A549 treated with ZK216348 at 1 μM for 4 hours (cell line): ENCODE results near the gene CTAGE15. TPM values are rescaled to one million over a fixed set of nuclear protein-coding genes. Genes with fewer than 3 reads are reported as not detected.

Source experiments
- total RNA-seq: library from RNA; stranded (reverse); fragments of 200-300 nt; extraction: Qiagen RNA extraction; gene quantifications from 5 replicates; pipeline ENCODE4 v1.2.3, GENCODE V29; 2022; ENCODE audit warnings: low read depth

CTAGE15 gene, protein sequence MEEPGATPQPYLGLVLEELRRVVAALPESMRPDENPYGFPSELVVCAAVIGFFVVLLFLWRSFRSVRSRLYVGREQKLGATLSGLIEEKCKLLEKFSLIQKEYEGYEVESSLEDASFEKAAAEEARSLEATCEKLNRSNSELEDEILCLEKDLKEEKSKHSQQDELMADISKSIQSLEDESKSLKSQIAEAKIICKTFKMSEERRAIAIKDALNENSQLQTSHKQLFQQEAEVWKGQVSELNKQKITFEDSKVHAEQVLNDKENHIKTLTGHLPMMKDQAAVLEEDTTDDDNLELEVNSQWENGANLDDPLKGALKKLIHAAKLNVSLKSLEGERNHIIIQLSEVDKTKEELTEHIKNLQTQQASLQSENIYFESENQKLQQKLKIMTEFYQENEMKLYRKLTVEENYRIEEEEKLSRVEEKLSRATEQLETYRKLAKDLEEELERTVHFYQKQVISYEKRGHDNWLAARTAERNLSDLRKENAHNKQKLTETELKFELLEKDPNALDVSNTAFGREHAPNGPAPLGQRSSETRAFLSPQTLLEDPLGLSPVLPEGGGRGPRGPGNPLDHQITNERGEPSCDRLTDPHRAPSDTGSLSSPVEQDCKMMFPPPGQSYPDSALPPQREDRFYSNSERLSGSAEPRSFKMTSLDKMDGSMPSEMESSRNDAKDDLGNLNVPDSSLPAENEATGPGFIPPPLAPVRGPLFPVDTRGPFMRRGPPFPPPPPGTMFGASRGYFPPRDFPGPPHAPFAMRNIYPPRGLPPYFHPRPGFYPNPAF
- not detected in 5 replicates for total RNA-seq

DNA sequence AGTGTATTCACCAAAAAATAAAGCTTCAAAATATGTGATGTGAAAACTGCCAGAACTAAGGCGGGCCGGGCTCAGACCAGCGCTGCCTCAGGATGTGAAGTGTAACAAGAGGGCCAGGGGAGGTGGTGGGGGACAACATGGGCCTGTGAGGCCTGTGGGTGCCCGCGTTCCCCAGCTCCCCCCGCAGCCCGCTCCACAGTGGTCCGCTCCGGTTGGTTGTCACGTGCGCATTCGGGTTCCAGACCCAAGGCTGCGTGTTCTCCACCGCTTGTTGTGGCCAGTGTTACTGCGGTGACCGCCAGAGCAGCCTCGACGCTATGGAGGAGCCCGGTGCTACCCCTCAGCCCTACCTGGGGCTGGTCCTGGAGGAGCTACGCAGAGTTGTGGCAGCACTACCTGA is at the start of gene CTAGE15:
TSS of gene CTAGE15 (plus strand) at position 301 of the 400 bp plus-strand sequence. CDS start at position 318, 17 bp downstream.

DNA sequence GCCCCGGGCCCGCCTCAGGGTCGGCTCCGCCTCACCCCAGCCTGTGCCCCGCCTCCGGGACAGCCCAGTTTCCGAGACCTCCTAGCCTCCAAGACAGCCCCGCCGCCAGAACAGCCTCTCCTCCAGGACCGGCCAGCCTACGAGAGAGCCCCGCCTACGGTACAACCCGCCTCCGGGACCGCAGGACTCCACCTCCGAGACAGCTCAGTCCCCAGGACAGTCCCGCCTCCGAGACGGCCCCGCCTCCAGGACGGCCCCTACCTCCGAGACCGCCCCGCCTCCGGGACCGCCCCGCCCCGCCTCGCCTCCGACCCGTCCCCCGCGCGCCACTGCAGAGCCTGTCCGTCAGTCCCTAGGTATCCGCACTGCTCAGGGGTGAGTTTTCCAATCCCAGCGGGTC is 49.0 kb downstream of the CTAGE15 start, which contains the start of gene TCAF2:
TSS of gene TCAF2 (plus strand) at position 329 of the 400 bp plus-strand sequence.

Other genes starting within 250 kb of the CTAGE15 start
- gene FAM131B, start 209.1 kb upstream of the CTAGE15 start, total RNA-seq = 0.20 to 0.62 TPM (median 0.46 TPM) in 5 replicates
- 131 to 203 TPM (median 178 TPM) in 5 replicates for gene ZYX, start 190.5 kb upstream of the CTAGE15 start, total RNA-seq
- 0.29 TPM in 1 of 5 replicates, not detected in the others for gene EPHA1, start 162.9 kb upstream of the CTAGE15 start, total RNA-seq
- not detected in 5 replicates for gene TAS2R60, start 128.3 kb upstream of the CTAGE15 start, total RNA-seq
- gene TAS2R41, start 93.9 kb upstream of the CTAGE15 start, total RNA-seq = not detected in 5 replicates
- 0.27 to 0.75 TPM (median 0.53 TPM) in 5 replicates for gene TCAF2, start 49.2 kb downstream of the CTAGE15 start, total RNA-seq
- not detected in 5 replicates for gene CTAGE6, start 185.9 kb downstream of the CTAGE15 start, total RNA-seq